ENCODE data around the gene UBFD1.
"Not testable (repeated sequence)": the region's sequence is repeated elsewhere in the genome, so short reads cannot be mapped to it uniquely, and the experiment has no call there.

The UBFD1 gene

GRCh38 chr16:23610905-23611304 is 53.4 kb downstream of the UBFD1 start:
- not testable (repeated sequence) for DNase-seq

DNA sequence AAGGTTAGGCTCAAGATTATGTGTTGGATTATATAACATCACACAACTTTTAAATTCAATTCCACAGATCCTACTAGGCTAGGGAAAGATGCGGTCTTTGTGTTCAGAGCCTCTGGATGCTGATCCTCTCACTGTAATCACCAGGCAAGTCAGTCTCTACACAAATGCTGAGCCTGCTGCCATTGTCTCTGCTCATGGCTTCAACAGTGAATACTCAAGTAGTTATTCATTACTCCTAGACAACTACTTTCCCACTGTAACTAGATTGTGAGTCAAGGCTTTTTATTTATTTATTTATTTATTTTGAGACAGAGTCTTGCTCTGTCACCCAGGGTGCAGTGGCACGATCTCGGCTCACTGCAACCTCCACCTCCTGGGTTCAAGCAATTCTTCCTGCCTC is 54.4 kb downstream of the UBFD1 start:
- no peak for DNase-seq

DNA sequence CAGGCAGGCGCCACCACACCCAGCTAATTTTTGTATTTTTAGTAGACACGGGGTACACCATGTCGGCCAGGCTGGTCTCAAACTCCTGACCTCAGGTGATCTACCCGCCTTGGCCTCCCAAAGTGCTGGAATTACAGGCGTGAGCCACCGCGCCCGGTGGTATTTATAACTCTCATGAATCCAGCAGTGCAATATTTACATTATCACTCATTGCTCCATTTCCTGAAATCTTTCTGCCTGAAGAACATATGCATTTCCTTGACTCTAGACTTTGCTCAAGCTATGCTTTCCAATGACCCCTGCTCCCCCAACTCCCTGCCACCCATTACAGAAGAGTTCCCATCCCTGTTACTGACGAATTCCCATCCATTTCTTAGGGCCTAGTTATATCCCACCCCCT is 58.3 kb downstream of the UBFD1 start:
- no peak for DNase-seq
